ENCODE measurements around the gene ARHGAP29. TPM values are rescaled to one million over a fixed set of nuclear protein-coding genes. Genes with fewer than 3 reads are reported as not detected.

The ARHGAP29 gene
- total and polyA plus RNA-seq, 2 of the 4 experiments (the other 2 are of a cell fraction): 19.1 to 30.3 TPM

- POLR2A ChIA-PET (ENCODE audit: unreplicated experiment): no interaction called here
- intact Hi-C loops (cut with micrococcal nuclease): loop anchor here (5.0 to 10.0 kb wide), 2 partner anchors 187 to 330 kb away; partner anchors contain the start of gene GCLM
Measured at GRCh38 chr1:94234615-94235014, 2.8 kb downstream of the ARHGAP29 start.

More at GRCh38 chr1:94234615-94235014, 2.8 kb downstream of the ARHGAP29 start:
- peaks cover 12 to 38% of the 10 kb centered on the region in 2 experiments; a peak in 3 of 4 replicates for H3K79me1 ChIP-seq (ENCODE audit: low read depth in 1 of 2, low read length in 2 of 2)
- H3K4me1 ChIP-seq (ENCODE audit: control insufficient read depth, insufficient read depth, low read length): 0 out of 2 replicates have a peak, but pooled peaks cover 1% of the 10 kb centered on the region
- H3K27ac ChIP-seq (ENCODE audit: insufficient read depth, low read length): no peak overlapping the region
- no peak overlapping the region for H3K18ac ChIP-seq (ENCODE audit: low read depth, low read length)
- TF ChIP-seq FOS (IDR thresholded peaks at IDR 0.05; ENCODE audit: low read depth, low read length): no peak
- TF ChIP-seq RFX5 (IDR thresholded peaks at IDR 0.05; ENCODE audit: low read depth, low read length): no peak
- TF ChIP-seq RAD21 (IDR thresholded peaks at IDR 0.05; ENCODE audit: low read length): no peak
- TF ChIP-seq NFE2L2 (IDR thresholded peaks at IDR 0.05; ENCODE audit: low read depth, low read length): no peak
- no peak for TF ChIP-seq CEBPB (IDR thresholded peaks at IDR 0.05; ENCODE audit: low read depth, low read length)
- TF ChIP-seq BHLHE40 (IDR thresholded peaks at IDR 0.05; ENCODE audit: low read depth, low read length): no peak
- no peak for TF ChIP-seq RCOR1 (IDR thresholded peaks at IDR 0.05; ENCODE audit: insufficient replicate concordance, low read length)
- no peak for TF ChIP-seq MAZ (IDR thresholded peaks at IDR 0.05; ENCODE audit: borderline replicate concordance, low read depth, low read length)
- TF ChIP-seq POLR2A (IDR thresholded peaks at IDR 0.05; ENCODE audit: low read depth, low read length): no peak
- no peak for TF ChIP-seq MAFK (IDR thresholded peaks at IDR 0.05; ENCODE audit: low read depth, low read length)
- TF ChIP-seq, protein P1, sequence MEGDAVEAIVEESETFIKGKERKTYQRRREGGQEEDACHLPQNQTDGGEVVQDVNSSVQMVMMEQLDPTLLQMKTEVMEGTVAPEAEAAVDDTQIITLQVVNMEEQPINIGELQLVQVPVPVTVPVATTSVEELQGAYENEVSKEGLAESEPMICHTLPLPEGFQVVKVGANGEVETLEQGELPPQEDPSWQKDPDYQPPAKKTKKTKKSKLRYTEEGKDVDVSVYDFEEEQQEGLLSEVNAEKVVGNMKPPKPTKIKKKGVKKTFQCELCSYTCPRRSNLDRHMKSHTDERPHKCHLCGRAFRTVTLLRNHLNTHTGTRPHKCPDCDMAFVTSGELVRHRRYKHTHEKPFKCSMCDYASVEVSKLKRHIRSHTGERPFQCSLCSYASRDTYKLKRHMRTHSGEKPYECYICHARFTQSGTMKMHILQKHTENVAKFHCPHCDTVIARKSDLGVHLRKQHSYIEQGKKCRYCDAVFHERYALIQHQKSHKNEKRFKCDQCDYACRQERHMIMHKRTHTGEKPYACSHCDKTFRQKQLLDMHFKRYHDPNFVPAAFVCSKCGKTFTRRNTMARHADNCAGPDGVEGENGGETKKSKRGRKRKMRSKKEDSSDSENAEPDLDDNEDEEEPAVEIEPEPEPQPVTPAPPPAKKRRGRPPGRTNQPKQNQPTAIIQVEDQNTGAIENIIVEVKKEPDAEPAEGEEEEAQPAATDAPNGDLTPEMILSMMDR (conservative IDR thresholded peaks at IDR 0.05; ENCODE audit: low read depth, low read length): no peak
- no peak for TF ChIP-seq CHD1 (IDR thresholded peaks at IDR 0.05; ENCODE audit: low read depth, low read length)
- no peak for TF ChIP-seq MXI1 (IDR thresholded peaks at IDR 0.05; ENCODE audit: borderline replicate concordance, low read depth, low read length)
- TF ChIP-seq USF2 (IDR thresholded peaks at IDR 0.05; ENCODE audit: low read depth, low read length): no peak
- TF ChIP-seq ELK1 (IDR thresholded peaks at IDR 0.05; ENCODE audit: borderline replicate concordance, low read depth, low read length): no peak
- TF ChIP-seq SMC3 (IDR thresholded peaks at IDR 0.05; ENCODE audit: low read depth, low read length): no peak
- no peak overlapping the region for H3K4me2 ChIP-seq (ENCODE audit: low read depth, low read length)
- dilution Hi-C loops (cut with HindIII; ENCODE audit: low sequenced_read_pairs, unreplicated experiment) (no loop called here), in situ Hi-C loops (cut with MboI; ENCODE audit: low sequenced_read_pairs) (no loop called here)
- no peak overlapping the region for H2BK5ac ChIP-seq (ENCODE audit: low read depth, low read length, poor library complexity, severe bottlenecking)
- no peak for ATAC-seq (ENCODE audit: low read depth)
- H2BK15ac ChIP-seq (ENCODE audit: low read depth, low read length): no peak overlapping the region
- H2BK20ac ChIP-seq (ENCODE audit: low read depth, low read length): no peak overlapping the region
- no peak overlapping the region for H4K8ac ChIP-seq (ENCODE audit: low read depth in 2 of 2, low read length in 2 of 2)
- H3K56ac ChIP-seq (ENCODE audit: extremely low read depth, insufficient read depth, low read length): no peak overlapping the region
- H2BK120ac ChIP-seq (ENCODE audit: low read depth, low read length): no peak overlapping the region
- H3K14ac ChIP-seq (replicated peaks; ENCODE audit: low read depth, low read length): no peak overlapping the region
- H2AK5ac ChIP-seq (ENCODE audit: low read depth, low read length): no peak overlapping the region
- H3K9me3 ChIP-seq (ENCODE audit: control insufficient read depth, insufficient read depth, low read length): no peaks in the 10 kb centered on the region
- H3K27me3 ChIP-seq (ENCODE audit: control insufficient read depth, insufficient read depth, low read length): no peaks in the 10 kb centered on the region; the same call in 1 of the 2 replicates
- no peak overlapping the region for H3K4me3 ChIP-seq (ENCODE audit: insufficient read depth, low read depth, low read length)
- H2AFZ ChIP-seq (replicated peaks; ENCODE audit: low read length, poor library complexity): no peak overlapping the region
- no peak overlapping the region for H4K5ac ChIP-seq (ENCODE audit: low read depth, low read length)
- H3K9ac ChIP-seq (ENCODE audit: low read depth, low read length): no peak overlapping the region
- CTCF ChIA-PET: interaction anchor here (0.7 kb wide), 1 partner anchor 173 kb away, joined by 3 read pairs; no protein-coding TSS in a partner anchor
- H2AK9ac ChIP-seq (replicated peaks; ENCODE audit: low read depth, low read length, poor library complexity): no peak overlapping the region
- BruUV-seq (replicated peaks): no TSS peak
- no peak overlapping the region for H4K91ac ChIP-seq (ENCODE audit: insufficient read depth, low read depth, low read length)
- H3K36me3 ChIP-seq (ENCODE audit: control insufficient read depth, insufficient read depth, low read length): no peaks in the 10 kb centered on the region
- H3K9me1 ChIP-seq (ENCODE audit: insufficient read depth, low read length): no peaks in the 10 kb centered on the region
- no peak for DNase-seq
- WGBS, 2 experiments (ENCODE audit: extremely low coverage in 2 of 2, insufficient read length in 1 of 2): no CpG with 5 or more reads among the region's 1 CpG
- H3K4ac ChIP-seq (ENCODE audit: low read depth, low read length): no peak overlapping the region
- H4K20me1 ChIP-seq (ENCODE audit: insufficient read depth, low read length): no peaks in the 10 kb centered on the region
- H3K23ac ChIP-seq (ENCODE audit: low read depth, low read length): no peak overlapping the region

Data from IMR-90 (cell line).